RPMI7951 (cell line): ENCODE results near the gene CAND2. TPM values are rescaled to one million over a fixed set of nuclear protein-coding genes. Genes with fewer than 3 reads are reported as not detected.
A peak's percentile ranks its signal among the peaks of the same experiment; 100 is the strongest.
"Not testable (repeated sequence)": the region's sequence is repeated elsewhere in the genome, so short reads cannot be mapped to it uniquely, and the experiment has no call there.

Experiments used
- DNase-seq: peaks from one replicate; pipeline ENCODE4 v3.0.0-alpha.2; 2012; ENCODE audit warnings: low read depth
- total RNA-seq: library from RNA; depleted of rRNA; stranded (reverse); fragments of >200 nt; shearing (Covaris generic); gene quantifications from 2 replicates; pipeline ENCODE4 v1.2.3, GENCODE V29; 2014

Gene CAND2
- total RNA-seq, 1 experiment from 2014 or later: under 0.01 TPM

DNA sequence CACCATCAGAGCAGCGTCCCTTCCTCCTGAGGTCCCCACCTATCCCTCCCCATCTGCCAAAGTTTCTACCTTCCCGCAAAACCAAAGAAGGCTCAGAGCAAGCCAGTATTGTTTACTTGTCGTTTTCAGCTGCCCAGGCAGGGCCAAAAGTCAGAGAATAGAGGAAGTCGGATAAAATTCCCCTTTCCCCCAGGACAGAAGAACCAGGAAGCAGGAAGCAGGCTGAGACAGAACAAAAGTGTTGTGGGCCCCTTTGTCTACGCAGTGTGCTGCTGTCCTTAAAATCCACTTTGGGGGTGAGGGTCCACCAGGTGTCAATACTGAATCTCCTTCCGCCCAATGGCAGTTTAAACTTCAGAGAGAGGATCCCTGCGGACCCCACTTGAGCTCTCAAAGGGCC is 63.4 kb downstream of the CAND2 start:
- DNase-seq: no peak

- no peak for DNase-seq
Observed at GRCh38 chr3:12861611-12862010, 65.1 kb downstream of the CAND2 start.

GRCh38 chr3:12862387-12862786 is 65.9 kb downstream of the CAND2 start:
- no peak for DNase-seq

- DNase-seq: no peak
Observed at GRCh38 chr3:12865271-12865670, 68.8 kb downstream of the CAND2 start.

- no peak for DNase-seq
Observed at GRCh38 chr3:12866836-12867235, 70.4 kb downstream of the CAND2 start.

DNA sequence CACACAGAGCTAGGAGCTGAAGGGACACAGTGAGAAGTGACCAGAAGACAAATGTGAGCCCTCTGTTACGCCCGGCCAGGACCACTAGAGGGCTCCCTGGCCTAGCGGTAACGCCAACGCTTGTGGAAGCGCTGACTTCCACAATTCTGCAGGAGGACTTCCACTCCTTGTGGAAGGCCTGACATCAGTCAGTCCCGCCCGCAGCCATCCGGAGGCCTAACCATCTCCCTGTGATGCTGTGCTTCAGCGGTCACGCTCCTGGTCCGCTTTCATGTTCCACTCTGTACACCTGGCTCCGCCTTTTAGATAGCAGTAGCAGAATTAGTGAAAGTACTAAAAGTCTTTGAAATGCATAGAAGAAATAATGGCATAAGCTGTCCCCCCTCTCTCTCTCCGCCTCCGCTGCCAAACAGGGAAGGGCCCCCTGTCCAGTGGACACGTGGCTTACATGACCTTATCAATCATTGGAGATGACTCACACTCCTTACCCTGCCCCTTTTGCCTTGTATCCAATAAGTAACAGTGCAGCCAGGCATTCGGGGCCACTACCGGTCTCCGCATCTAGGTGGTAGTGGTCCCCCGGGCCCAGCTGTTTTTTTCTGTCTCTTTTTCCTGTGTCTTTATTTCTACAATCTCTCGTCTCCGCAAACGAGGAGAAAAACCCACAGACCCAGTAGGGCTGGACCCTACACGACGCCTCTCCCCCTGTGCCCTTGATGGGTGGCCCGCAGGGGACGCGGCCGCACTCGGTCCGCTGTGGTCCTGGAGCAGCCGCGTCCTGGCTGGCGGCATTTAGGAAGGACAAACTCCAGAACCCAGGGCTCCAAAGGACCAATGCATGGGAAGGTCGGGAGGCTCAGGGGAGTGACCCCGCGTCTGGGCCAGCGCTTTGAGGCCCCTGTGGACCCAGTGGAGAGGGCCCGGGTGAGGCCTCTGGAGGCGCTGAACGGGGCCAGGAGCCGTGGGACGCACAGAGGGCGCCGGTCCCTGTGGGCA is 71.9 kb downstream of the CAND2 start:
- DNase-seq: peak; percentile 85

DNA sequence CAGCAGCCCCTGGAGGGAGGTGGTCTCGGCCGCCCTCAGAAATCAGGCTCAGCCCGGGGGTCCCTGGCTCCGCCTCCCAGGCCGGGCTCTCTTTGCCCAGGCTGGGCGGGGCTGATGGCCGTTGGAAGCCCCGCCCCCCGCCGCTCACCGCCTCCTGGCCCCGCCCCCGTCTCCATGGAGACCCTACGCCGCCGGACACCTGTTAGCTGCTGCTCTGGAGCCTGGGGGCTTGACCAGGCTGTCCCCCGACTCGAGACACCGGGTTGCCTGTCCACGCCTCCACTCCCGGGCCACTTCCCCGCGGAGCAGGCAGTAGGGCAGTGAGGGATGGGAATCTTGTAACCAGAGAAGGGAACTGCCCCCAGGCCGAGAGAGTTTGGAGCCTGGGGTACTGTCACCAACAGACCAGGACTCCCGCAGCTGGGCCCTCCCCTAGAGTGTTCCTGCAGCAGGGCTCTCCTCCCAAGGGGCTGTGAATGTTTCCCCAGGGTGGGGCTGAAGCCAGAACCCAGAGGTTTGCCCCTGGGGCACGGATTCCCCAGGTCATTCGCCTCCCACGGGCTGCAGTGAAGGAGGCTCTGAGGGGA is 72.6 kb downstream of the CAND2 start:
- DNase-seq: no peak

- peak; percentile 67 for DNase-seq
Observed at GRCh38 chr3:12870942-12871341, 74.5 kb downstream of the CAND2 start.

DNA sequence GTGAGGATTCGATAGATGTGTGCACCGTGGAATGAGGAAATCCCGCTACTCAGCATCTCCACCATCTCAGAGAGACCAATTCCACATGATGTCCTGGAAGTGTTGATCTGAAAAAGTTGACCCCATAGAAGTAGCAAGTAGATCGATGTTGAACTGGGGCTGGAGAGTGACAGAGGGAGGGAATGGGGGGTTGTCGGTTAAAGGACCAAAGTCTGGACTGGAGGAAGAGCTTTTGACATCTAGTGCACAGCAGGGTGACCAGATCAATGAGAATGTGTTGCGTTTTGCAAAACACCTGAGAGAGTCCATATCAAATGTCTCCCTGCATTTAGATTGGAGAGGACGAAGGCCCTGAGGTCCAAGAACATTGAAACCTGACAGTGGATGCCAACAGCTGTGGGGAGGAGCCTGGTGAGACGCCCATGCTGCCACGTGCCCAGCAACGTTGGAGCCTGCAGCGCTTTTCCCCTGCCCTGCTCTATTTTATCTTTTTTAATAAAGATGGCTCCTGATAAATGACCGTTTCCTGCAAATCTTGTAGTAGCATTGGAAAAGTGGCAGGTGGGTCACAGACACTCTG is 75.0 kb downstream of the CAND2 start:
- no peak for DNase-seq

DNA sequence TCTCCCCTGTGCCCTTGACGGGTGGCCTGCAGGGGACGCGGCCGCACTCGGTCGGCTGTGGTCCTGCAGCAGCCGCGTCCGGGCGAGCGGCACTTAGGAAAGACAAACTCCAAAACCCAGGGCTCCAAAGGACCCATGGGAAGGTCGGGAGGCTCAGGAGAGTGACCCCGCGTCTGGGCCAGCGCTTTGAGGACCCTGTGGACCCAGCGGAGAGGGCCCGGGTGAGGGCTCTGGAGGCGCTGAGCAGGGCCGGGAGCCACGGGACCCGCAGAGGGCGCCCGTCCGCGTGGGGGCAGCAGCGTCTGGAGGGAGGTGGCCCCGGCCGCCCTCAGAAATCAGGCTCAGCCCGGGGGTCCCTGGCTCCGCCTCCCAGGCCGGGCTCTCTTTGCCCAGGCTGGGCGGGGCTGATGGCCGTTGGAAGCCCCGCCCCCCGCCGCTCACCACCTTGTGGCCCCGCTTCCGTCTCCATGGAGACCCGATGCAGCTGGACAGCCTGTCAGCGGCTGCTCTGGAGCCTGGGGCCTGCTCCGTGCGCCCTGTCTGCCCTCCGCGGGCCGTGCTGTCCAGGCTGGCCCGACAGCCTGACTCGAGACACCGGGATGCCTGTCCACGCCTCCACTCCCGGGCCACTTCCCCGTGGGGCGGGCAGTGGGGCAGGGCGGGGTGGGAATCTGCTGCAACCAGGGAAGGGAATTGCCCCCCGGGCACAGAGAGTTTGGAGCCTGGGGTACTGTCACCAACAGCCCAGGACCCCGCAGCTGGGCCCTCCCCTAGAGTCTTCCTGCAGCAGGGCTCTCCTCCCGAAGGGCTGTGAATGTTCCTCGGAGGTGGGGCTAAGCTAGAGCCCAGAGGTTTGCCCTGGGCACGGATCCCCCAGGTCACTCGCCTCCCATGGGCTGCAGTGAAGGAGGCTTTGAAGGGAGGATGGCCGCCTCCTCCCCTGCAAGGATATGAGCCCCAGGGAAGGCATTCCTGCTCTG is 79.7 kb downstream of the CAND2 start:
- peak; percentile 51 for DNase-seq

DNA sequence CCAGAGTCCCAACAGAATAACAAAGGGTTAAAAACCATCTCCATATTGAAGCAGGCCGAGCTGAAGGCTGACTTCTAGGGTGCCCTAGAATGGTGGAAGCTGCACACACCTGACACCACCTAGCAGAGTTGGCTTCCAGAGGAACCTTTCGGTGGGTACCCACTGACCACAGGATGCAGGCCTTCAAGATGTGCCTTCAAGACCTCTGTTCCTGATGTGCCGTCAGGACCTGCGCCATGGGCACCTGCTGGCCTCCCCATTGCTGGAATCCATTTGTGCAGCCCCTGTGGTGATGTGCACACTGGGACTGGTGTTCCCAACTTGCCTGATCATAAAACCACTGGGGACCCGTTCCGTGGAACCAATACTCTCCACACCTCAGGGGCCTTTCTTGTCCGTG is 80.6 kb downstream of the CAND2 start:
- no peak for DNase-seq

DNA sequence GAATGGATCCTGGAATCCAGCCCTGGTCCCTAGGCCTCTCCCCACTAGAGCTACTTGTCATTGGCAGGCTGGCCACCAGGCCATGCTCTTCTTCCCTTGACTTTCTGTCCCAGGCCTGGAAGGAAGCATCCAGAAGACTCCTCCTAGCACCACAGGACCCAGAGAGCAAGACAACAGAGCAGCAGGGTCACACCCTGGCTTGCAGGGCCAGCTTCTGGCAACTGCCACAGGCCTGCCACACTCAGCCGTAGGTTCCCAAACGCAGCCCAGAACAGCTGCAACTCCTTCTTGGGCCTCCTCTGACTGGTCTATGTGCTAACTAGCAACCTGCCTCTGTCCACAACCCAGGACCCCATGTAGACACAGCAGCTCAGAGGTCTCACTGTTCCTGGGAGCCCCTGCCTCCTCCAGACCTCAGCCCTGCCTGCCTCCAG is 81.7 kb downstream of the CAND2 start:
- no peak for DNase-seq

DNA sequence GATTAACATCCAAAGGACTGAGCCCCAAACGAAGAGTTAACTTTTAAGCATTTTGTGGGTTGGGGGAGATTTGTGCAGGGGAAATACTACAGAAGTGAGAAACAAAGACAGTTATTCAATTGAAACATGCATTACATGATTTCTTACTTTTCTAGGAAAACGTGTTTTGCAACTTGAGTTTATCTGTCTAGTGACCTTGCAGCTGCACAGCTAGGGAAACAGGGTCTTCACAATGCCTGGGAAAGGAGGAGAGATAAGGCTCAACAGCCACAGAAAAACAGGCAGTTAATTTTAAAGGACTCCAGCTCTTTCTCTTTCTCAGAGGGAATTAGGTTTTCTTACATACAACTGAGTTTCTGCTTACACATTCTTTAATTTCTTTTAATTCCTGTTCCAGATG is 82.3 kb downstream of the CAND2 start:
- DNase-seq: not testable (repeated sequence)

GRCh38 chr3:12879191-12879815 is 82.8 kb downstream of the CAND2 start:
- DNase-seq: no peak

- not testable (repeated sequence) for DNase-seq
Observed at GRCh38 chr3:12881858-12882257, 85.4 kb downstream of the CAND2 start.

- DNase-seq: no peak
Observed at GRCh38 chr3:12882336-12883310, 86.1 kb downstream of the CAND2 start.

GRCh38 chr3:12884186-12884680 is 87.8 kb downstream of the CAND2 start:
- DNase-seq: peak; percentile 27
